ENCODE results near the gene LTB4R2. TPM values are rescaled to one million over a fixed set of nuclear protein-coding genes. Genes with fewer than 3 reads are reported as not detected.

The LTB4R2 gene
- total RNA-seq, 1 donor from 2014 or later = 3.0 TPM

GRCh38 chr14:24272467-24272866 is 37.5 kb upstream of the LTB4R2 start:
- TF ChIP-seq, protein P1, sequence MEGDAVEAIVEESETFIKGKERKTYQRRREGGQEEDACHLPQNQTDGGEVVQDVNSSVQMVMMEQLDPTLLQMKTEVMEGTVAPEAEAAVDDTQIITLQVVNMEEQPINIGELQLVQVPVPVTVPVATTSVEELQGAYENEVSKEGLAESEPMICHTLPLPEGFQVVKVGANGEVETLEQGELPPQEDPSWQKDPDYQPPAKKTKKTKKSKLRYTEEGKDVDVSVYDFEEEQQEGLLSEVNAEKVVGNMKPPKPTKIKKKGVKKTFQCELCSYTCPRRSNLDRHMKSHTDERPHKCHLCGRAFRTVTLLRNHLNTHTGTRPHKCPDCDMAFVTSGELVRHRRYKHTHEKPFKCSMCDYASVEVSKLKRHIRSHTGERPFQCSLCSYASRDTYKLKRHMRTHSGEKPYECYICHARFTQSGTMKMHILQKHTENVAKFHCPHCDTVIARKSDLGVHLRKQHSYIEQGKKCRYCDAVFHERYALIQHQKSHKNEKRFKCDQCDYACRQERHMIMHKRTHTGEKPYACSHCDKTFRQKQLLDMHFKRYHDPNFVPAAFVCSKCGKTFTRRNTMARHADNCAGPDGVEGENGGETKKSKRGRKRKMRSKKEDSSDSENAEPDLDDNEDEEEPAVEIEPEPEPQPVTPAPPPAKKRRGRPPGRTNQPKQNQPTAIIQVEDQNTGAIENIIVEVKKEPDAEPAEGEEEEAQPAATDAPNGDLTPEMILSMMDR (IDR thresholded peaks at IDR 0.05) = no peak

DNA sequence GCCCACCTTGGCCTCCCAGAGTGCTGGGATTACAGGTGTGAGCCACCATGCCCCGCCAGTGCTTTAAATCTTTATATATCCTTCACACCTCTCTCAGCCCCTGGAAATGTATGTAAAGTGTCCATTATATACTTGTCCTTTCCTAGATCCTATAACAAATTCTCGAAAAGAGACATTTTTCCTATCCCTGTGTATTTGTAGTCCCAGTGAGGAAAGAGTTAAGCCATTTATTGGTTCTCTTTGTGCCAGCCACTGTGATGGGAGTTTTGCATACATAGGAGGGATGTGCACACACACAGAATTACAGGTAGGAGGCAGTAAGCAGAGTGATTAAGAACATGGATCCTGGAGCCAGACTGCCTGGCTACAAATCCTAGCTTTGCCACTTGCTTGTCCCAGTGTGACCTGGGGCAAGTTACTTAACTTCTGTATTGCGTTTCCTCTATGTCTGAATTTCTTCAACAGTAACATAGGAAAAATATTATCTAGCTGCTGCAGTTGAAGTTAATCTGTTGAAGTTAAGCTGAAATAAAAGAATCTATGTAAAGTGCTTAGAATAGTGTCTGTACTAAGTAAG is 36.4 kb upstream of the LTB4R2 start:
- no peak for DNase-seq (ENCODE audit: low spot score in 2 of 2)
- Histone ChIP-seq H3K36me3 (peaks cover 0 to 12% of the 10 kb centered on the region in 2 donors), H3K27ac (no peak overlapping the region), H3K27me3 (no peaks in the 10 kb centered on the region), H3K4me3 (no peak overlapping the region), H3K4me1 (peaks cover 0 to 8% of the 10 kb centered on the region in 2 donors), H3K9me3 (no peaks in the 10 kb centered on the region)
- intact Hi-C loops (cut with DNase I) = loop anchor here (5.0 kb wide), 1 partner anchor 41 kb away; the partner anchor contains the start of genes GMPR2 and NEDD8
- TF ChIP-seq, protein P1 (IDR thresholded peaks at IDR 0.05) = no peak

More at GRCh38 chr14:24272467-24272866, 37.5 kb upstream of the LTB4R2 start:
- no peaks in the 10 kb centered on the region for H3K9me3 ChIP-seq
- no peaks in the 10 kb centered on the region for H3K27me3 ChIP-seq
- no peak overlapping the region for H3K27ac ChIP-seq
- DNase-seq (ENCODE audit: low spot score in 2 of 2) = no peak
- intact Hi-C loops (cut with DNase I) = loop anchor here (5.0 kb wide), 1 partner anchor 40 kb away; the partner anchor contains the start of genes GMPR2 and NEDD8
- no peak overlapping the region for H3K4me3 ChIP-seq
- peaks cover 0 to 8% of the 10 kb centered on the region in 2 donors for H3K4me1 ChIP-seq
- peaks cover 3 to 20% of the 10 kb centered on the region in 2 donors for H3K36me3 ChIP-seq

DNA sequence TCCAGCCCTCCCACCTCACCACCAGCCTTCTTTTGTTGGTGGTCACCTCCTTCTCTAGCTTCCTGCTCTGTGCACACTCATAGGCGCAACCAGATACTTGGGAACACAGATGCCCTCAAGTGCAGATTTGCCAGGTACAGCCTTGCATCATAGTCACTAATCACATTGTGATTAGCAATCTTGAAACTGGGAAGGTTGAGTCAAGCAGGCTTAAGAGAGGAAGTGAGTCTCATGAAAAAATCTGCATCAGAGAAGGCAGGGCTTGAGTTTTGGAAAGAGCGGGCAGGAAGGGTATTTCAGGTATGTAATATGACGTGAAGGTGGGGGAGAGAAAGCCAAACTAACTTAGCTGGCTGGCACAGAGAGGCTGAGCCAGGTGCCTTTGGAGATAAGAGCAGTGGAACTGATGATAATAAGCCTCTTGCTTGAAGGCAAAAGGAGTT is 35.8 kb upstream of the LTB4R2 start:
- no peak for DNase-seq (ENCODE audit: low spot score in 2 of 2)
- TF ChIP-seq, protein P1 (IDR thresholded peaks at IDR 0.05) = no peak
- Histone ChIP-seq H3K27ac (no peak overlapping the region), H3K36me3 (peaks cover 0 to 6% of the 10 kb centered on the region in 2 donors), H3K27me3 (no peaks in the 10 kb centered on the region), H3K4me3 (no peak overlapping the region), H3K9me3 (no peaks in the 10 kb centered on the region), H3K4me1 (peaks cover 0 to 8% of the 10 kb centered on the region in 2 donors)
- intact Hi-C loops (cut with DNase I) = loop anchor here (5.0 kb wide), 1 partner anchor 42 kb away; the partner anchor contains the start of genes GMPR2 and NEDD8

GRCh38 chr14:24277071-24277470 is 32.9 kb upstream of the LTB4R2 start:
- Histone ChIP-seq H3K4me3 (no peak overlapping the region), H3K27me3 (no peaks in the 10 kb centered on the region), H3K9me3 (no peaks in the 10 kb centered on the region), H3K4me1 (peaks cover 0 to under 1% of the 10 kb centered on the region in 2 donors), H3K36me3 (no peaks in the 10 kb centered on the region), H3K27ac (no peak overlapping the region)
- no peak for DNase-seq (ENCODE audit: low spot score in 2 of 2)
- TF ChIP-seq, protein P1 (IDR thresholded peaks at IDR 0.05) = no peak
- intact Hi-C loops (cut with DNase I) = no loop called here

GRCh38 chr14:24277606-24278321 is 32.2 kb upstream of the LTB4R2 start:
- TF ChIP-seq, protein P1 (IDR thresholded peaks at IDR 0.05) = no peak
- no peak for DNase-seq (ENCODE audit: low spot score in 2 of 2)
- intact Hi-C loops (cut with DNase I) = no loop called here
- Histone ChIP-seq H3K4me3 (no peak overlapping the region), H3K27me3 (no peaks in the 10 kb centered on the region), H3K36me3 (no peaks in the 10 kb centered on the region), H3K9me3 (no peaks in the 10 kb centered on the region), H3K27ac (no peak overlapping the region), H3K4me1 (no peaks in the 10 kb centered on the region)
